ENCODE measurements around the gene RASGEF1B. TPM values are rescaled to one million over a fixed set of nuclear protein-coding genes. Genes with fewer than 3 reads are reported as not detected.

RASGEF1B gene
- total and polyA plus RNA-seq, 9 of the 15 experiments (the other 6 are each of a cell fraction or from before 2014, with no cell fraction given) = 0.04 to 0.57 (median 0.22) TPM

DNA sequence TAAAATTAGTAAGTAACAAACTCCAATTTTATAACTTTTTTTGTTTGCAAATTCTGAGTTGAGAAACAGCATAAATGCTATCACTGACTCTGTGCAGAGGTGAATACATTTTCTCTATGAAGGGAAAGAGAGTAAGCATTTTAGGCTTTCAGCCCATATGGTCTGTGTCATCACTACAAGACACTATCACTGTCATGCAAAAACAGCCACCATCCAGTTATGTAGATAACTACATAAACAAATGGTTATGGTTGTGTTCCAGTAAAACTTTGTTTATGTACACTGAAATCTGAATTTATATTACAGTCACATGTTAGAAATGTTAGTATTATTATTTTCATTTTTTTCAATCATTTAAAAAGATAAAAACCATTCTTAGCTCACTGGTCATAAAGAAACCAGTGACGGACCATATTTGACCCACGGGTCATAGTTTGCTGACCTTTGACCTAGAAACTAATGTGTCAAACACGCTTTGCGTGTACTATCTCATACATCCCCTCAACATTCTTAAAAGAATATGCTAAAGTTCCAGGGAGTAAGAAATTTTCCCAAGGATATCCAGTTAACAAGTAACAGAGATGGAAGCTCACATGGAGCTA is 29.1 kb downstream of the RASGEF1B start (continued):
- TF ChIP-seq ZNF699 (CRISPR knock-in tag; IDR thresholded peaks at IDR 0.05; ENCODE audit: insufficient replicate concordance) = no peak
- TF ChIP-seq FOSL1 (tag; conservative IDR thresholded peaks at IDR 0.05) = 0 out of 2 replicates have a peak, but pooled peaks have one; percentile 15
- TF ChIP-seq ZNF124 (CRISPR knock-in tag; IDR thresholded peaks at IDR 0.05) = no peak
- no peak for TF ChIP-seq KHSRP (IDR thresholded peaks at IDR 0.05)

- no peak for ATAC-seq
- in situ Hi-C loops (cut with MboI) (no loop called here), intact Hi-C loops (cut with micrococcal nuclease) (no loop called here)
- Histone ChIP-seq H3K27me3 (ENCODE audit: control insufficient read depth in 2 of 2, insufficient read depth in 2 of 2, low read length in 2 of 2) (no peaks in the 10 kb centered on the region), H3K79me2 (ENCODE audit: control insufficient read depth, insufficient read depth, low read length) (no peaks in the 10 kb centered on the region), H3K4me1 (replicated peaks in 1 of 2; ENCODE audit: control insufficient read depth in 2 of 2, insufficient read depth in 2 of 2, low read length in 2 of 2) (no peaks in the 10 kb centered on the region; a peak in 1 of 5 replicates), H2AFZ (ENCODE audit: low read depth, low read length) (no peak overlapping the region), H3K27ac (ENCODE audit: extremely low read depth, low read depth, low read length) (no peak overlapping the region), H3K9me3 (replicated peaks; ENCODE audit: control insufficient read depth, insufficient read depth, low read depth, low read length) (no peaks in the 10 kb centered on the region), H3K4me3 (no peak overlapping the region), H3K9me1 (ENCODE audit: control insufficient read depth, insufficient read depth, low read length) (no peaks in the 10 kb centered on the region), H4K20me1 (replicated peaks; ENCODE audit: control insufficient read depth, insufficient read depth, low read length) (no peaks in the 10 kb centered on the region), H3K36me3 (ENCODE audit: control insufficient read depth, insufficient read depth, low read length) (no peaks in the 10 kb centered on the region), H3K9ac (ENCODE audit: insufficient read depth in 1 of 2, low read depth in 2 of 2, low read length in 2 of 2) (no peak overlapping the region), H3K4me2 (ENCODE audit: insufficient read depth, low read length) (no peak overlapping the region)
- no TSS peak for BruUV-seq (replicated peaks)
- FAIRE-seq = no peak
- 45% methylated on average over 4 of the region's 4 CpGs for WGBS (ENCODE audit: insufficient coverage, low coverage, missing lambda C conversion rate)
- CTCF ChIA-PET (ENCODE audit: low intra/inter-chr PET ratio) = no interaction called here
- POLR2A ChIA-PET = interaction anchor here (1.3 kb wide), 1 partner anchor 9 kb away, joined by 4 read pairs; no protein-coding TSS in a partner anchor
- TF ChIP-seq ZNF316 (IDR thresholded peaks at IDR 0.05) = no peak
- no peak for TF ChIP-seq CBX8 (IDR thresholded peaks at IDR 0.05; ENCODE audit: borderline replicate concordance, extremely low read depth, low read depth, low read length, poor library complexity, severe bottlenecking)
- DNase-seq (ENCODE audit: extremely low read depth in 1 of 4, low spot score in 3 of 4) = no peak
Measured at GRCh38 chr4:81440949-81441348, 30.8 kb downstream of the RASGEF1B start.

All from K562 (cell line).